Left lung (tissue), 10 donors: ENCODE measurements around the gene TAS1R3. TPM values are rescaled to one million over a fixed set of nuclear protein-coding genes. Genes with fewer than 3 reads are reported as not detected.

Source experiments
- ATAC-seq: fragments of 200-7000 bp; cut with Tn5 transposase; one replicate; pipeline ENCODE4 v1.9.1; 2020; ENCODE audit warnings: moderate library complexity
- DNase-seq, 4 donors: peaks; one replicate each; pipeline ENCODE4 v3.0.0-alpha.2; 2013 to 2020
- H3K27ac ChIP-seq, 2 donors: fragments of 200-600 bp; sonication (generic) in 1 of 2; one replicate each; pipeline versions ENCODE4 v1.5.0 to v1.8.0; 2020 to 2021
- H3K27me3 ChIP-seq, 2 donors: fragments of 200-600 bp; sonication (generic) in 1 of 2; one replicate each; pipeline versions ENCODE4 v1.5.0 to v1.8.0; 2020 to 2021
- H3K36me3 ChIP-seq, 2 donors: fragments of 200-600 bp; sonication (generic) in 1 of 2; one replicate each; pipeline versions ENCODE4 v1.5.0 to v1.8.0; 2020 to 2021
- H3K4me1 ChIP-seq, 2 donors: fragments of 200-600 bp; one replicate each; pipeline ENCODE4 v1.8.0; 2021
- H3K4me3 ChIP-seq, 2 donors: fragments of 200-600 bp; sonication (generic) in 1 of 2; one replicate each; pipeline versions ENCODE4 v1.5.0 to v1.8.0; 2020 to 2021; ENCODE audit warnings: mild to moderate bottlenecking in 1 of 2
- H3K9me3 ChIP-seq, 2 donors: fragments of 200-600 bp; sonication (generic) in 1 of 2; one replicate each; pipeline versions ENCODE4 v1.5.0 to v1.8.0; 2020 to 2021
- CTCF ChIP-seq, 2 donors: fragments of 200-600 bp; sonication (generic) in 1 of 2; IDR thresholded peaks; one replicate each; pipeline versions ENCODE4 v1.5.0 to v1.8.0; 2021; ENCODE audit warnings: antibody characterized with exemption in 2 of 2
- intact Hi-C, 2 donors: fragments of 100-400 bp; cut with DNase I; formaldehyde crosslinking; loops; one replicate each; pipeline versions ENCODE4 v1.11.2 to v1.14.2; 2022
- polyA plus RNA-seq, 6 donors: library from polyadenylated mRNA; unstranded; fragments of 120-200 nt; gene quantifications; one replicate each; pipeline ENCODE4 v1.2.1, GENCODE V29; 2013; ENCODE audit not compliant: insufficient read length in 6 of 6
- total RNA-seq, 2 donors: library from RNA; stranded (reverse); fragmentation: NEBNext Ultra II Directional; extraction: Animal tissue kit (Norgen Biotek cat#: 25700); gene quantifications; one replicate each; pipeline ENCODE4 v1.2.1, GENCODE V29; 2021
- donor health status: DM: no; HTN: yes; CAD: no.
- donor health status: DM: no; HTN: no; CAD: no.

Gene TAS1R3
- total and polyA plus RNA-seq, 8 donors, result 0.20 to 0.75 (median 0.34) TPM

- Histone ChIP-seq H3K27ac (peak overlapping the region; percentile 44 to 58), H3K4me3 (peak overlapping the region in 1 of 2 donors; percentile 9), H3K4me1 (peaks cover 21 to 51% of the 10 kb centered on the region in 2 donors), H3K9me3 (no peaks in the 10 kb centered on the region), H3K36me3 (peaks cover 0 to 15% of the 10 kb centered on the region in 2 donors), H3K27me3 (no peaks in the 10 kb centered on the region)
- DNase-seq (peak in 1 of 4 donors; percentile 82), ATAC-seq (peak; percentile 44)
- TF ChIP-seq CTCF (IDR thresholded peaks at IDR 0.05), result no peak
- intact Hi-C loops, result no loop called here
These were observed 14.3 kb downstream of the TAS1R3 start for GRCh38 chr1:1345384-1345783.

DNA sequence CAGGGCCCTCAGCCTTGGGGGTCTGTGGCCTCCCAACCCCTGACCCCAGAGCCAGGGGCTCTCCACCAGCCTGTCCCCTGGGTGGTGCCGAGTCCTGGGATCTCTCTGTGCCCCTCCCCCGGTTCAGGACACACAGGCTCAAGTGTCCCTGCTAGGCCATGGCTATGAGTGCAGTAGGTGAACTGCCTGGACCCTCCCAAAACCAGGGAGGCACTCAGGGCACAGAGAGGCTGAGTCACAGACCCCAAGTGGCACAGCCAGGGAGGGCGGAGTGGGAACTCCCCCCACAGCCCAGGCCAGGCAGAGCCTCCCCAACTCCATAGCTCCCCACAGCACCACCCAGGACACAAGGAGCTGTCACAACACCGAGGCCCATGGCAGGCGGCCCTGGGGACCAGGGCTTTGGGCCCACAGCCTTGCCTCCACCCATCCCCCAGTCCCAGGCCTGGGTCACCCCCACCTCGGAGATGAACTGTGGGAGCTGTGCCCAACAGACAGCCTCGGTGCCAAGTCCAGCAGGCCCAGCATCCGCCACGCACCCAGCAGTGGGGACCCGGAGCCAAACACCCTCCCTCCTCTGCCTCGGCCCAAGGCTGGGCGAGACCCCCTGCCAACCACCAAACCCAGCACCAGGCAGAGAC lies 14.9 kb downstream of the TAS1R3 start:
- no peaks in the 10 kb centered on the region for H3K27me3 ChIP-seq
- H3K4me1 ChIP-seq, result peaks cover 21 to 51% of the 10 kb centered on the region in 2 donors
- no peaks in the 10 kb centered on the region for H3K9me3 ChIP-seq
- peak in 1 of 4 donors; percentile 76 for DNase-seq
- peak overlapping the region in 1 of 2 donors; percentile 9 for H3K4me3 ChIP-seq
- ATAC-seq, result peak; percentile 4
- peak overlapping the region; percentile 44 to 58 for H3K27ac ChIP-seq
- intact Hi-C loops, result no loop called here
- H3K36me3 ChIP-seq, result peaks cover 0 to 12% of the 10 kb centered on the region in 2 donors
- no peak for TF ChIP-seq CTCF (IDR thresholded peaks at IDR 0.05)

GRCh38 chr1:1346501-1346890 lies 15.4 kb downstream of the TAS1R3 start:
- DNase-seq, result peak in 1 of 4 donors; percentile 65
- H3K27ac ChIP-seq, result no peak overlapping the region
- H3K9me3 ChIP-seq, result no peaks in the 10 kb centered on the region
- H3K36me3 ChIP-seq, result peaks cover 0 to 7% of the 10 kb centered on the region in 2 donors
- intact Hi-C loops, result no loop called here
- H3K27me3 ChIP-seq, result peaks cover 0 to 2% of the 10 kb centered on the region in 2 donors
- peaks cover 21 to 53% of the 10 kb centered on the region in 2 donors for H3K4me1 ChIP-seq
- peak overlapping the region in 1 of 2 donors; percentile 63 for H3K4me3 ChIP-seq
- TF ChIP-seq CTCF (IDR thresholded peaks at IDR 0.05), result no peak
- no peak for ATAC-seq

DNA sequence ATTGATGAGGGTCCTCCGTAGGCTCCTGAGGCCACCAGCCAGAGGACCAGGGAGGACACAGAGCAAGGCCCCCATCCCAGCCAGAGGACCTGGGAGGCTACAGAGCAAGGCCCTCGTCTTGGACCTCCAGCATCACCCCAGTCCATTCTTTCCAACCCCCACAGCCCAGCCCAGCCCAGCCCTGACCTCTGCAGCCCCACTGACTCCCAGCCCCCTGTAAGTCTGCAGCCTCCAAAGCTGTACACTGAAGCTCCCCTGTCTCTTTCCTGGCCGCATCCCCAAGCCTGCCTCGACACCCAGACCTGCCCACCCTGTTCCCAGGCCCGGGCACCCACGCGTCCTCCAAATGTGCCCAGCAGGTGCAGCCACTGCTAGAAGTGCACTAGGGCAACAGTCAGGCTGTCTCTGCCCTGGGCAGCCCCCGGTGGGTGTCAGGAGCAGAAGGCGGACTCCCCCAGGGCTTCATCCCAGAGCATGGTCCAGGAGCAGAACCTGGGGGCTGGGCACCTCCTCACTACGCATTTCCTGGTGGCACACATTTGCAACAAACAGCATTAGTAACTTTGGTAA lies 16.0 kb downstream of the TAS1R3 start:
- H3K9me3 ChIP-seq, result no peaks in the 10 kb centered on the region
- peaks cover 0 to 8% of the 10 kb centered on the region in 2 donors for H3K27me3 ChIP-seq
- H3K36me3 ChIP-seq, result peaks cover 0 to under 1% of the 10 kb centered on the region in 2 donors
- intact Hi-C loops, result no loop called here
- H3K4me1 ChIP-seq, result peaks cover 21 to 56% of the 10 kb centered on the region in 2 donors
- ATAC-seq (no peak), DNase-seq (peak in 1 of 4 donors; percentile 75)
- H3K4me3 ChIP-seq, result peak overlapping the region; percentile 55 to 63
- H3K27ac ChIP-seq, result peak overlapping the region; percentile 59 to 61
- TF ChIP-seq CTCF (IDR thresholded peaks at IDR 0.05), result no peak

GRCh38 chr1:1347663-1348419 lies 16.8 kb downstream of the TAS1R3 start:
- Histone ChIP-seq H3K4me3 (peak overlapping the region; percentile 55 to 63), H3K36me3 (no peaks in the 10 kb centered on the region), H3K4me1 (peaks cover 21 to 62% of the 10 kb centered on the region in 2 donors), H3K9me3 (no peaks in the 10 kb centered on the region), H3K27ac (peak overlapping the region; percentile 59 to 61), H3K27me3 (peaks cover 0 to 16% of the 10 kb centered on the region in 2 donors)
- TF ChIP-seq CTCF (IDR thresholded peaks at IDR 0.05), result no peak
- intact Hi-C loops, result no loop called here
- DNase-seq, result peak in 2 of 4 donors; percentile 70 to 84
- peak; percentile 62 for ATAC-seq
